ENCODE data around the gene MYB.

Gene MYB

DNA sequence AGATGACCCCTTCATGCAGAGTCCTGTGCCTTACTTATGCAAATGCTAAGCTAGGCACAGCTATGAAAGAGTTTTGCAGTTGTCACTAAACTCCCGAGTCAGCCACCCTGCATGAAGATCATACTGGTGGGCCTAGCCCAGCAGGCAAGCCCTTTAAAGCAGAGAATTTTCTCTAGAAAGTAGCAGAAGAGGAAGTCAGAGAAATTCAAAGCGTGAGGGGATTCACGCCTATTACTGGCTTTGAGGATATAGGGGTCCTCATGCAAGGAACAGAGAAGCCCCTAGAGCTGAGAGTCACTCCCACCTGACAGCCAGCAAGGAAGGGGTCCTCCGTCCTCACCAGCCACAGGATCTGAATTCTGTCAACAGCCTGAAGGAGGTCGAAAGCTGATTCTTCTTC, 54.6 kb downstream of the MYB start:
- no peak for TF ChIP-seq ZNF843 (tag by site-specific recombination; IDR thresholded peaks at IDR 0.05)
- TF ChIP-seq ZBTB48 (tag by site-specific recombination; IDR thresholded peaks at IDR 0.05): no peak
- no peak for TF ChIP-seq SCRT2 (tag by site-specific recombination; IDR thresholded peaks at IDR 0.05)
- ChIA-PET CTCF (interaction anchor here (0.6 to 1.0 kb wide), 2 partner anchors 188 to 890 kb away, joined by 3 read pairs; no protein-coding TSS in a partner anchor), POLR2A (no interaction called here)
- Histone ChIP-seq H3K4me1 (ENCODE audit: control insufficient read depth, insufficient read depth, low read length) (no peaks in the 10 kb centered on the region), H3K4me3 (ENCODE audit: low read depth, low read length) (no peak overlapping the region), H3K9me3 (ENCODE audit: control insufficient read depth, insufficient read depth, low read depth, low read length) (no peaks in the 10 kb centered on the region), H3K36me3 (ENCODE audit: control insufficient read depth in 2 of 2, insufficient read depth in 1 of 2, low read length in 2 of 2) (no peaks in the 10 kb centered on the region), H3K27ac (ENCODE audit: extremely low read depth, low read depth, low read length) (no peak overlapping the region)

DNA sequence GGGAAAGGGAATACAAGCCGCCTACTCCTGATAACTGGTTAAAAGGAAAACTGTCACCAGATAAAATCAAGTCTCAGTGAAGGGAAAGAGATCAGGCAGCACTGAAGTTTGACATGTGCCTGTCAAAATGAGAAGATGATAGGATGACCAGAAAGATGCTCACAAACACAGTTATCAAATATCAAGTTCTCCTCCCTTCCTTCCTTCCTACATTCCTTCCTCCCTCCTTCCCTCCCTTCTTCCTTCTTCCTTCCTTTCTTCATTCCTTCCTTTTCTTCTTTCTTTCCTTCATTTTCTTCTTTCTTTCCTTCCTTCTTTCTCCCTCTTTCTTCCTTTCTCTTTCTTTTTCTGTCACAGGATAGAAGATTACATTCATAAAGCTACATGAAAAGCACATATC, 55.2 kb downstream of the MYB start:
- ChIA-PET POLR2A (no interaction called here), CTCF (interaction anchor here (0.6 to 1.1 kb wide), 3 partner anchors 30 to 890 kb away, joined by 3 to 5 read pairs (median 3); no protein-coding TSS in a partner anchor)
- TF ChIP-seq ZNF366 (tag by site-specific recombination; conservative IDR thresholded peaks at IDR 0.05) (peak; percentile 87), ZNF202 (tag by site-specific recombination; IDR thresholded peaks at IDR 0.05; ENCODE audit: borderline replicate concordance) (no peak)

DNA sequence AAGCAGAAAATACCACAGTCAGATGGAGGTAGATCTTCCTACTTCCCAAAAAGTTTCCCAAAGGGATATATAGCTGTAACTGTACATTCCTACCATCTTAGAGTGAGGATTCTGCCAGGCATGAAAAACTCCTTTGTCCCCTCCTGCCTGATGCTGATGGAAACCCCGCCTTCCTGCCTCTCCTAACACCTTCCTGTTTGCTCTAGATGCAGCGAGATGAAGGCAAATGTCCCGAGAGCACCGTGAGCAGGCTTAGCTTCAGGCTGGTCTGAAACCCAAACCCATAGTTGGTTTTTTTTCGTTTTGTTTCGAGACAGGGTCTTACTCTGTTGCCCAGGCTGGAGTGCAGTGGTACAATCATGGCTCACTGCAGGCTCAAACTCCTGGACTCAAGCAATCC, 55.6 kb downstream of the MYB start:
- ChIA-PET POLR2A (no interaction called here), CTCF (interaction anchor here (1.1 kb wide), 1 partner anchor 30 kb away, joined by 5 read pairs; no protein-coding TSS in a partner anchor)
- H3K36me3 ChIP-seq (ENCODE audit: control insufficient read depth in 2 of 2, insufficient read depth in 1 of 2, low read length in 2 of 2): no peaks in the 10 kb centered on the region
- H3K9me3 ChIP-seq (ENCODE audit: control insufficient read depth, insufficient read depth, low read depth, low read length): no peaks in the 10 kb centered on the region
- TF ChIP-seq, protein P1, sequence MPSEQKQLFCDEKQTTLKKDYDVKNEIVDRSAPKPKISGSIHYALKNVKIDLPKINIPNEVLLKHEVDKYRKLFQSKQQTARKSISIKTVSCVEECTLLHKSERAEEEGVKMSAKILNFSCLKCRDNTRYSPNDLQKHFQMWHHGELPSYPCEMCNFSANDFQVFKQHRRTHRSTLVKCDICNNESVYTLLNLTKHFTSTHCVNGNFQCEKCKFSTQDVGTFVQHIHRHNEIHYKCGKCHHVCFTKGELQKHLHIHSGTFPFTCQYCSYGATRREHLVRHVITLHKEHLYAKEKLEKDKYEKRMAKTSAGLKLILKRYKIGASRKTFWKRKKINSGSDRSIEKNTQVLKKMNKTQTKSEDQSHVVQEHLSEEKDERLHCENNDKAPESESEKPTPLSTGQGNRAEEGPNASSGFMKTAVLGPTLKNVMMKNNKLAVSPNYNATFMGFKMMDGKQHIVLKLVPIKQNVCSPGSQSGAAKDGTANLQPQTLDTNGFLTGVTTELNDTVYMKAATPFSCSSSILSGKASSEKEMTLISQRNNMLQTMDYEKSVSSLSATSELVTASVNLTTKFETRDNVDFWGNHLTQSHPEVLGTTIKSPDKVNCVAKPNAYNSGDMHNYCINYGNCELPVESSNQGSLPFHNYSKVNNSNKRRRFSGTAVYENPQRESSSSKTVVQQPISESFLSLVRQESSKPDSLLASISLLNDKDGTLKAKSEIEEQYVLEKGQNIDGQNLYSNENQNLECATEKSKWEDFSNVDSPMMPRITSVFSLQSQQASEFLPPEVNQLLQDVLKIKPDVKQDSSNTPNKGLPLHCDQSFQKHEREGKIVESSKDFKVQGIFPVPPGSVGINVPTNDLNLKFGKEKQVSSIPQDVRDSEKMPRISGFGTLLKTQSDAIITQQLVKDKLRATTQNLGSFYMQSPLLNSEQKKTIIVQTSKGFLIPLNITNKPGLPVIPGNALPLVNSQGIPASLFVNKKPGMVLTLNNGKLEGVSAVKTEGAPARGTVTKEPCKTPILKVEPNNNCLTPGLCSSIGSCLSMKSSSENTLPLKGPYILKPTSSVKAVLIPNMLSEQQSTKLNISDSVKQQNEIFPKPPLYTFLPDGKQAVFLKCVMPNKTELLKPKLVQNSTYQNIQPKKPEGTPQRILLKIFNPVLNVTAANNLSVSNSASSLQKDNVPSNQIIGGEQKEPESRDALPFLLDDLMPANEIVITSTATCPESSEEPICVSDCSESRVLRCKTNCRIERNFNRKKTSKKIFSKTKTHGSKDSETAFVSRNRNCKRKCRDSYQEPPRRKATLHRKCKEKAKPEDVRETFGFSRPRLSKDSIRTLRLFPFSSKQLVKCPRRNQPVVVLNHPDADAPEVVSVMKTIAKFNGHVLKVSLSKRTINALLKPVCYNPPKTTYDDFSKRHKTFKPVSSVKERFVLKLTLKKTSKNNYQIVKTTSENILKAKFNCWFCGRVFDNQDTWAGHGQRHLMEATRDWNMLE (tag by site-specific recombination; conservative IDR thresholded peaks at IDR 0.05; ENCODE audit: low read depth): no peak
- no peak for TF ChIP-seq YY2 (tag by site-specific recombination; IDR thresholded peaks at IDR 0.05)
- TF ChIP-seq ZNF530 (tag by site-specific recombination; IDR thresholded peaks at IDR 0.05; ENCODE audit: low read depth): no peak
- TF ChIP-seq, protein P2, sequence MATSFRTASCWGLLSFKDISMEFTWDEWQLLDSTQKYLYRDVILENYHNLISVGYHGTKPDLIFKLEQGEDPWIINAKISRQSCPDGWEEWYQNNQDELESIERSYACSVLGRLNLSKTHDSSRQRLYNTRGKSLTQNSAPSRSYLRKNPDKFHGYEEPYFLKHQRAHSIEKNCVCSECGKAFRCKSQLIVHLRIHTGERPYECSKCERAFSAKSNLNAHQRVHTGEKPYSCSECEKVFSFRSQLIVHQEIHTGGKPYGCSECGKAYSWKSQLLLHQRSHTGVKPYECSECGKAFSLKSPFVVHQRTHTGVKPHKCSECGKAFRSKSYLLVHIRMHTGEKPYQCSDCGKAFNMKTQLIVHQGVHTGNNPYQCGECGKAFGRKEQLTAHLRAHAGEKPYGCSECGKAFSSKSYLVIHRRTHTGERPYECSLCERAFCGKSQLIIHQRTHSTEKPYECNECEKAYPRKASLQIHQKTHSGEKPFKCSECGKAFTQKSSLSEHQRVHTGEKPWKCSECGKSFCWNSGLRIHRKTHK (tag by site-specific recombination; IDR thresholded peaks at IDR 0.05): no peak
- no peak for TF ChIP-seq ZNF555 (tag by site-specific recombination; conservative IDR thresholded peaks at IDR 0.05)
- no peak for TF ChIP-seq SP7 (tag by site-specific recombination; IDR thresholded peaks at IDR 0.05)
- TF ChIP-seq ZNF133 (tag by site-specific recombination; IDR thresholded peaks at IDR 0.05): no peak
- TF ChIP-seq, protein P3, sequence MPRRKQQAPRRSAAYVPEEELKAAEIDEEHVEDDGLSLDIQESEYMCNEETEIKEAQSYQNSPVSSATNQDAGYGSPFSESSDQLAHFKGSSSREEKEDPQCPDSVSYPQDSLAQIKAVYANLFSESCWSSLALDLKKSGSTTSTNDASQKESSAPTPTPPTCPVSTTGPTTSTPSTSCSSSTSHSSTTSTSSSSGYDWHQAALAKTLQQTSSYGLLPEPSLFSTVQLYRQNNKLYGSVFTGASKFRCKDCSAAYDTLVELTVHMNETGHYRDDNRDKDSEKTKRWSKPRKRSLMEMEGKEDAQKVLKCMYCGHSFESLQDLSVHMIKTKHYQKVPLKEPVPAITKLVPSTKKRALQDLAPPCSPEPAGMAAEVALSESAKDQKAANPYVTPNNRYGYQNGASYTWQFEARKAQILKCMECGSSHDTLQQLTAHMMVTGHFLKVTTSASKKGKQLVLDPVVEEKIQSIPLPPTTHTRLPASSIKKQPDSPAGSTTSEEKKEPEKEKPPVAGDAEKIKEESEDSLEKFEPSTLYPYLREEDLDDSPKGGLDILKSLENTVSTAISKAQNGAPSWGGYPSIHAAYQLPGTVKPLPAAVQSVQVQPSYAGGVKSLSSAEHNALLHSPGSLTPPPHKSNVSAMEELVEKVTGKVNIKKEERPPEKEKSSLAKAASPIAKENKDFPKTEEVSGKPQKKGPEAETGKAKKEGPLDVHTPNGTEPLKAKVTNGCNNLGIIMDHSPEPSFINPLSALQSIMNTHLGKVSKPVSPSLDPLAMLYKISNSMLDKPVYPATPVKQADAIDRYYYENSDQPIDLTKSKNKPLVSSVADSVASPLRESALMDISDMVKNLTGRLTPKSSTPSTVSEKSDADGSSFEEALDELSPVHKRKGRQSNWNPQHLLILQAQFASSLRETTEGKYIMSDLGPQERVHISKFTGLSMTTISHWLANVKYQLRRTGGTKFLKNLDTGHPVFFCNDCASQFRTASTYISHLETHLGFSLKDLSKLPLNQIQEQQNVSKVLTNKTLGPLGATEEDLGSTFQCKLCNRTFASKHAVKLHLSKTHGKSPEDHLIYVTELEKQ (tag by site-specific recombination; IDR thresholded peaks at IDR 0.05; ENCODE audit: borderline replicate concordance): no peak
- TF ChIP-seq ZNF140 (tag by site-specific recombination; IDR thresholded peaks at IDR 0.05): no peak
- no peak for TF ChIP-seq ZNF561 (tag by site-specific recombination; IDR thresholded peaks at IDR 0.05; ENCODE audit: borderline replicate concordance)
- TF ChIP-seq ZNF629 (tag by site-specific recombination; IDR thresholded peaks at IDR 0.05): no peak
- no peak for TF ChIP-seq ZEB2 (tag by site-specific recombination; IDR thresholded peaks at IDR 0.05)
- no peak for TF ChIP-seq ZNF549 (tag by site-specific recombination; IDR thresholded peaks at IDR 0.05)
- no peak for TF ChIP-seq ZNF677 (tag by site-specific recombination; IDR thresholded peaks at IDR 0.05)
- TF ChIP-seq ZNF585B (tag by site-specific recombination; IDR thresholded peaks at IDR 0.05): no peak
- TF ChIP-seq WT1 (tag by site-specific recombination; IDR thresholded peaks at IDR 0.05): no peak
- TF ChIP-seq GLI4 (tag by site-specific recombination; IDR thresholded peaks at IDR 0.05): no peak
- no peak for TF ChIP-seq HOXD13 (CRISPR knock-in tag; IDR thresholded peaks at IDR 0.05; ENCODE audit: borderline replicate concordance)
- no peaks in the 10 kb centered on the region for H3K4me1 ChIP-seq (ENCODE audit: control insufficient read depth, insufficient read depth, low read length)
- H3K27ac ChIP-seq (ENCODE audit: extremely low read depth, low read depth, low read length): no peak overlapping the region
- no peak overlapping the region for H3K4me3 ChIP-seq (ENCODE audit: low read depth, low read length)

More for the DNA sequence above, 55.2 kb downstream of the MYB start:
- H3K4me3 ChIP-seq (ENCODE audit: low read depth, low read length): no peak overlapping the region
- H3K4me1 ChIP-seq (ENCODE audit: control insufficient read depth, insufficient read depth, low read length): no peaks in the 10 kb centered on the region
- no peak overlapping the region for H3K27ac ChIP-seq (ENCODE audit: extremely low read depth, low read depth, low read length)
- H3K9me3 ChIP-seq (ENCODE audit: control insufficient read depth, insufficient read depth, low read depth, low read length): no peaks in the 10 kb centered on the region
- no peaks in the 10 kb centered on the region for H3K36me3 ChIP-seq (ENCODE audit: control insufficient read depth in 2 of 2, insufficient read depth in 1 of 2, low read length in 2 of 2)

Data from HEK293 (cell line).